Neural crest cell (in vitro differentiated cells): Measurements from ENCODE around the gene HBM. TPM values are rescaled to one million over a fixed set of nuclear protein-coding genes. Genes with fewer than 3 reads are reported as not detected.

ENCODE experiments used
- DNase-seq: peaks from one replicate; pipeline ENCODE4 v3.0.0; 2021; ENCODE audit warnings: low read depth, mixed read lengths, low spot score
- H3K27ac Mint-ChIP-seq: one replicate; pipeline ENCODE4 v1.8.0; 2021; ENCODE audit warnings: mild to moderate bottlenecking, mixed read lengths; ENCODE audit not compliant: unreplicated experiment
- H3K27me3 Mint-ChIP-seq: 2 replicates; pipeline ENCODE4 v1.8.0; 2021; ENCODE audit warnings: low read depth, mild to moderate bottlenecking, mixed read lengths
- H3K36me3 Mint-ChIP-seq: 2 replicates; pipeline ENCODE4 v1.8.0; 2021; ENCODE audit warnings: low read depth, mild to moderate bottlenecking, mixed read lengths
- H3K4me1 Mint-ChIP-seq: 2 replicates; pipeline ENCODE4 v1.8.0; 2021; ENCODE audit warnings: mixed read lengths
- H3K4me3 Mint-ChIP-seq: one replicate; pipeline ENCODE4 v1.8.0; 2021; ENCODE audit warnings: mild to moderate bottlenecking, mixed read lengths
- H3K9me3 Mint-ChIP-seq: 2 replicates; pipeline ENCODE4 v1.8.0; 2021; ENCODE audit warnings: mixed read lengths
- total RNA-seq: library from RNA; stranded (reverse); gene quantifications from 2 replicates; pipeline ENCODE4 v1.2.1, GENCODE V29; 2021
- TF ChIP-seq, protein P1 (sequence below): fragments of 200-600 bp; sonication (generic); conservative IDR thresholded peaks from 2 replicates; pipeline ENCODE4 v1.5.0; 2021; ENCODE audit warnings: antibody characterized with exemption, mild to moderate bottlenecking

HBM gene
- total RNA-seq, 1 donor from 2014 or later, result not detected

DNA sequence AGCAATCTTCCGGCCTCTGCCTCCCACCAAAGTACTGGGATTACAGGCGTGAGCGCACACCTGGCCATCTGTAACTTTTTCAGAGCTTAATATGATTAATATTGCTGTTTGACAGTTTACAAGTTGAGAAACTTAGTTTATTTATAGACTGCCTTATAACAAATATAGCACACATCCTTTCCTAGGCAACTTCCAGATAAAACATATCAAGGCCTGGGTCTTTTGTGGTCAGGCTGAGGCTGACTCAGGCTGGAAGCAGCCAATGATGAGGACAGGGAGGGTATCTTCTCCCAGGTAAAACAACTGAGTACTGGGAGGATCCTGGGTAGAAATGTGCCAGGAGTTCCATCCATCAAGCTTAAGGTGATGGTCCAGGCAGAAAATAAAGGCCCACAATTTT is 47.2 kb downstream of the HBM start:
- H3K27ac Mint-ChIP-seq, result no peak overlapping the region

More for the DNA sequence above, 47.2 kb downstream of the HBM start:
- no peaks in the 10 kb centered on the region for H3K9me3 Mint-ChIP-seq
- H3K4me1 Mint-ChIP-seq, result no peaks in the 10 kb centered on the region
- no peak overlapping the region for H3K4me3 Mint-ChIP-seq
- H3K36me3 Mint-ChIP-seq, result peaks cover 13% of the 10 kb centered on the region
- no peak for DNase-seq
- TF ChIP-seq, protein P1, sequence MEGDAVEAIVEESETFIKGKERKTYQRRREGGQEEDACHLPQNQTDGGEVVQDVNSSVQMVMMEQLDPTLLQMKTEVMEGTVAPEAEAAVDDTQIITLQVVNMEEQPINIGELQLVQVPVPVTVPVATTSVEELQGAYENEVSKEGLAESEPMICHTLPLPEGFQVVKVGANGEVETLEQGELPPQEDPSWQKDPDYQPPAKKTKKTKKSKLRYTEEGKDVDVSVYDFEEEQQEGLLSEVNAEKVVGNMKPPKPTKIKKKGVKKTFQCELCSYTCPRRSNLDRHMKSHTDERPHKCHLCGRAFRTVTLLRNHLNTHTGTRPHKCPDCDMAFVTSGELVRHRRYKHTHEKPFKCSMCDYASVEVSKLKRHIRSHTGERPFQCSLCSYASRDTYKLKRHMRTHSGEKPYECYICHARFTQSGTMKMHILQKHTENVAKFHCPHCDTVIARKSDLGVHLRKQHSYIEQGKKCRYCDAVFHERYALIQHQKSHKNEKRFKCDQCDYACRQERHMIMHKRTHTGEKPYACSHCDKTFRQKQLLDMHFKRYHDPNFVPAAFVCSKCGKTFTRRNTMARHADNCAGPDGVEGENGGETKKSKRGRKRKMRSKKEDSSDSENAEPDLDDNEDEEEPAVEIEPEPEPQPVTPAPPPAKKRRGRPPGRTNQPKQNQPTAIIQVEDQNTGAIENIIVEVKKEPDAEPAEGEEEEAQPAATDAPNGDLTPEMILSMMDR, result no peak
- no peaks in the 10 kb centered on the region for H3K27me3 Mint-ChIP-seq

Other genes with a start within 250 kb of the HBM start
- 35.8 and 36.7 TPM in 2 replicates for gene POLR3K, start 112.4 kb upstream of the HBM start, total RNA-seq
- gene SNRNP25, start 112.2 kb upstream of the HBM start, total RNA-seq, result 79.1 and 85.6 TPM in 2 replicates
- 46.5 TPM in 2 replicates for gene RHBDF1, start 93.3 kb upstream of the HBM start, total RNA-seq
- 47.7 and 50.0 TPM in 2 replicates for gene MPG, start 87.8 kb upstream of the HBM start, total RNA-seq
- gene NPRL3, start 27.3 kb upstream of the HBM start, total RNA-seq, result 41.5 and 45.4 TPM in 2 replicates
- gene HBZ, start 13.3 kb upstream of the HBM start, total RNA-seq, result not detected in 2 replicates
- not detected in 2 replicates for gene HBA2, start 6.9 kb downstream of the HBM start, total RNA-seq
- not detected in 2 replicates for gene HBA1, start 10.7 kb downstream of the HBM start, total RNA-seq
- gene HBQ1, start 14.5 kb downstream of the HBM start, total RNA-seq, result 1.8 and 2.9 TPM in 2 replicates
- 177 and 192 TPM in 2 replicates for gene LUC7L, start 63.5 kb downstream of the HBM start, total RNA-seq
- 89.8 and 97.8 TPM in 2 replicates for gene FAM234A, start 68.8 kb downstream of the HBM start, total RNA-seq
- 1.9 and 2.8 TPM in 2 replicates for gene RGS11, start 110.0 kb downstream of the HBM start, total RNA-seq
- 2.0 and 3.0 TPM in 2 replicates for gene ARHGDIG, start 114.6 kb downstream of the HBM start, total RNA-seq
- gene PDIA2, start 117.2 kb downstream of the HBM start, total RNA-seq, result 1.4 and 2.1 TPM in 2 replicates
- gene AXIN1, start 186.7 kb downstream of the HBM start, total RNA-seq, result 36.4 and 38.2 TPM in 2 replicates
- gene MRPL28, start 204.6 kb downstream of the HBM start, total RNA-seq, result 80.4 and 84.6 TPM in 2 replicates
- 56.4 and 62.0 TPM in 2 replicates for gene PGAP6, start 216.0 kb downstream of the HBM start, total RNA-seq
- gene NME4, start 231.2 kb downstream of the HBM start, total RNA-seq, result 233 and 254 TPM in 2 replicates
- 22.4 and 25.7 TPM in 2 replicates for gene DECR2, start 235.9 kb downstream of the HBM start, total RNA-seq